ENCODE measurements around the gene IER5L.
"Not testable (repeated sequence)": the region's sequence is repeated elsewhere in the genome, so short reads cannot be mapped to it uniquely, and the experiment has no call there.

Gene IER5L

GRCh38 chr9:129202613-129203555, 24.8 kb upstream of the IER5L start:
- FAIRE-seq = no peak

GRCh38 chr9:129201866-129202265, 23.8 kb upstream of the IER5L start:
- FAIRE-seq = no peak

GRCh38 chr9:129201289-129201688, 23.2 kb upstream of the IER5L start:
- no peak for FAIRE-seq

GRCh38 chr9:129200255-129200654, 22.2 kb upstream of the IER5L start:
- FAIRE-seq = no peak

GRCh38 chr9:129199044-129199435, 21.0 kb upstream of the IER5L start:
- FAIRE-seq = no peak

- no peak for FAIRE-seq
These were observed 20.4 kb upstream of the IER5L start for GRCh38 chr9:129198319-129199043.

GRCh38 chr9:129197978-129198318, 19.9 kb upstream of the IER5L start:
- FAIRE-seq = no peak

GRCh38 chr9:129197045-129197444, 19.0 kb upstream of the IER5L start:
- not testable (repeated sequence) for FAIRE-seq

GRCh38 chr9:129195606-129196005, 17.5 kb upstream of the IER5L start:
- FAIRE-seq = no peak

GRCh38 chr9:129194221-129194620, 16.2 kb upstream of the IER5L start:
- no peak for FAIRE-seq

GRCh38 chr9:129193655-129194054, 15.6 kb upstream of the IER5L start:
- no peak for FAIRE-seq

- no peak for FAIRE-seq
These were observed 13.2 kb upstream of the IER5L start for GRCh38 chr9:129191234-129191633.

GRCh38 chr9:129189971-129190370, 11.9 kb upstream of the IER5L start:
- FAIRE-seq = not testable (repeated sequence)

GRCh38 chr9:129187042-129187441, 9.0 kb upstream of the IER5L start:
- FAIRE-seq = no peak

GRCh38 chr9:129185991-129186390, 7.9 kb upstream of the IER5L start:
- FAIRE-seq = no peak

GRCh38 chr9:129185402-129185801, 7.3 kb upstream of the IER5L start:
- FAIRE-seq = no peak

GRCh38 chr9:129184596-129185122, 6.6 kb upstream of the IER5L start:
- no peak for FAIRE-seq

- FAIRE-seq = no peak
These were observed 6.1 kb upstream of the IER5L start for GRCh38 chr9:129184219-129184524.

- FAIRE-seq = no peak
These were observed 5.6 kb upstream of the IER5L start for GRCh38 chr9:129183495-129184218.

GRCh38 chr9:129182625-129183494, 4.8 kb upstream of the IER5L start:
- FAIRE-seq = no peak

GRCh38 chr9:129182122-129182521, 4.1 kb upstream of the IER5L start:
- FAIRE-seq = no peak

GRCh38 chr9:129181246-129181645, 3.2 kb upstream of the IER5L start:
- no peak for FAIRE-seq
